ENCODE data around the gene ZEB2.

ZEB2 gene

DNA sequence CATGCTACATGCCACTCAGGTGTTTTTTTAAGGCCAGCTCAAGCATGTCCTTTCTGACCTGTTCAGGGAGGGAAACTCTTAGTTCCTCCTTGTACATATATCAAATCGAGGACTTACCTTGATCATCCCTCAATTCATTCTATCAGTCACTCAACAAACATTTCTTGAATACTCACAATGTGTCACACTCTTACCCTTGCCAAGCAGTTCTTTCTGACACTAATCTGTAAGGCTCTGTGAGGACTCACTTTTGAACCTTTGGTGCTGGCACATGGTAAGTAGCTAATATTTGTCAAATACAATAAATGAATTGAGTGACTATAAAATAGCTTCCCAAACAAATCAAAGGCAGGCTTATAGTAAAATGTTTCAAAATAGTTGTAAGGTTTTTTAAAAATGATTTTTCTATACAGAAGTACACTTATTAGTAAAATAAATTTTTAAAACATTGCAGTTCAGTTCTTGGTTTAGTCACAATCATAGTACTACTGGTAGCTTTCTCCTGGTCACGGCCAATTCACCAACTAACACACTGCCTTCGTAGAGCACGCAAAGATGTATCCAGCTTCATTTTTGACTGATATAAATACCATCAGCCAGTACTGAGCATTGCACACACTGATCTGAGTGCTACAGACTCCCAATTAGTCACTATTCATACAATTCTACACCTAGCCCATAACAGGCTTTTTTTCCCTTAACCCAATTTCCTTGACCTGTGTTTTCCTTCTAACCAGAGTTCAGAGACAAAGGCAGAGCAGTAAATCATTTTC lies 50.9 kb downstream of the ZEB2 start:
- DNase-seq: no peak

DNA sequence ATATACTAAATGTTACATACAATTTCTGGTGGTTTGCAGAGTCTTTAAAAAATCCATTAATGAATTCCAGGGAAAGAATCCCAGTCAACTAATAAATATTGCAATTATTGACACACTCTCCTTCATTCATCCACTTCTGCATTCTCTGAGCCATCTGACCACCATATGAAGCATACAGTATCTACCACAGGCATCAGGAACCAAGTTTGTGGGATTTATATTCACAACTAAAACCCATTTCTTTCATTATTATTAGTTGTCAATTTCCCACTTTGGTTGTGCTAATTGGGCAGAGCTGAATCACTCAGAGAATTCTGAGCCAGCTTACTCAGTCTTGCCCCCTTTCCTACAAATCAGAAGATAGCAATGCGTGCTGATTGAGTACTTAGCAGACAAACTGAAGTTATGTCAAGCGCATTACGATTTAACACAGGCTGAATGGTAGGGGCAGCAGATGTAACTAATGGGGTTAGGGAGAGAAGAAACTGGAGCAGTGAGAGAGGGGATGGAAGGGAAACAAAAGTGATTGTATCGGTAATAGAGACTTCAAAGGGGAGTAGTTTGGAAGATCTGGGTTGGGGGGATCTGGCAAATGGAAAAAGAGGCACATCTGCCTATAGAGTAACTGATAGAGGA lies 52.3 kb downstream of the ZEB2 start:
- no peak for DNase-seq

DNA sequence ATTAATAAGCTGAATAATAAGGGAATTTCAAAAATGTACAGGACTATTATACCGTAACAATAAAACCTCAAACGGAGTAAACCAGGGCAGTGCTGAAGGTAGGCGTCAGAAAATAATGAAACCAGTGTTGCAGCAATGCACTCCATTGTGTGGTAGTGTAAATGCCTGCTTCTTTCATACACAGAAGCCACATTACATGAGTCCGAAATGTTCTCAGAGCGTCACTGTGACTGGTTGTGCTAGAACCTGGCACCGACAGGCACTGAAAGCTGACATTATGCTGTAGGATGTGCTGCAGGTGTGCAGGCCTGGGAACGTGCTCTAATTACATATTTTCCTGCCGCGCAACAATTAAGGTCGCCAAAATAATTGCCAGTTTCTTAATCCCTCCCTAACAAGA lies 53.3 kb downstream of the ZEB2 start:
- DNase-seq: no peak

DNA sequence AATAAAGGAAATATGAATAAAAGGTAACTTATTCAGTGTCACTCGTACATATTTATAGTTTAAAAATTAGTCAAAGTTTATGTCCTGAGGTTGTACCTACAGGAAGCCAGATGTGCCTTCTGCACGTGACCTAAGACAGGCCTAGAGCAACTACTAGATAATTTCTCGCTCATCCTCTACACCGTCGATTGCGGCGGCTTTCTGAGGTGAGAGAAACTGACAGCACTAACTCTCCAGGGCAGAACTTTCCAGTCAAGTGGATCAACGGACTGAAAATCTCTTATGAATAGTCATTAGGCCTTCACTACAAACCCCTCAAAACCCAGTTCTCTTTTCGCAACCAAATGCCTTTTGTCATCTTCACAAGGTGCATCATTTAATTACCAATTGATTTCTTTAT lies 54.2 kb downstream of the ZEB2 start:
- no peak for DNase-seq

DNA sequence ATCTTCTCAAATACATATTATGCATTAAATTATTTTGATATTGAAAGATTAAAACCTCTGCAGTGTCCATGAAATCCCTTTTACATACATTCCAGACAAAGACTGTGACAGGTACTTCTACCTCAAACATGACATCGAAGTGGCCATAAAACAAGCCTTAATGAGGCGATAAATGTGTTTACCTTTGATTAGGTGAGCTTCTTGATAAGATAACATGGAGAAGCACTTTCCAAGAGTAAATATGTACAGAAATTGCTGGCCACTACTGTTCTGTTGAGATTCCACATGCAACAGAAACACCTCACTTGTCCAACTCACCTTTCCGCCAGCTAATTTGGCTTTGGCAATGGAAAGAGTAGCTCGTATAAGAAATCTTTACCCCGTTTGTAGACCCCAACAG lies 55.2 kb downstream of the ZEB2 start:
- no peak for DNase-seq

DNA sequence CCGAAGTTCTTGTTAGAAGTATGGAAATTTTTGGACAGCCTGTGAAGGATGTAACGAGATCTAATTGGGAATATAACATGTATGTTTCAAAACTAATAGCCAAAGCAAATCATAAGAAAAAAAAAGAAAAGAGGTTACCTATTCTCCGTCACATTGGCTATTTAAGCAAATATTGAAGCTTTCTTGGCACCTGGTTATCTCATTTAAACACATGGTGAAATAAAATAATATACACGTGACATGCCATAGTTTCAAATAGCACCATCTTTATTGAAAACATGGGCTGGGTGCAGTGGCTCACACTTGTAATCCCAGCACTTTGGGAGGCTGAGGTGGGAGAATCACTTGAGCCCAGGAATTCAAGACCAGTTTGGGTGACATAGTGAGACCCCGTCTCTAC lies 56.7 kb downstream of the ZEB2 start:
- DNase-seq: no peak

DNA sequence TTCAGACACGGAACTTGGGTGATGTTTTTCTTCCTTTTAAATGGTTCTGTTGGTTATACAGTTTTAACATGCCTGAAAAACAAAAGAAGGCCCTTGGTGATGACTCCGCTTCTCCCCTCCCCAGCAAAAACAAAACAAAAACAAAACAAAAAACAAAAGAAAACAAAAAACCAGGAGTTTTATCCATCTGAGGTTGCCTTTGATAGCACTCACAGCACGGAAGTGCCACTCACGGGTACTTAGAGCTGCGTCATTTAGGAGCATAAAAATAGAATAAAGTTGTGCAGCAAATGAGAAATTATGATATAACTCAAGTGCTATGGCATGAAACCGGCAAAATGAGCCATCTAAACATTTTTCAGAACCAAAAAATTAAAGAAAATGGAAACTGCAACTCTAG lies 57.7 kb downstream of the ZEB2 start:
- DNase-seq: no peak

DNA sequence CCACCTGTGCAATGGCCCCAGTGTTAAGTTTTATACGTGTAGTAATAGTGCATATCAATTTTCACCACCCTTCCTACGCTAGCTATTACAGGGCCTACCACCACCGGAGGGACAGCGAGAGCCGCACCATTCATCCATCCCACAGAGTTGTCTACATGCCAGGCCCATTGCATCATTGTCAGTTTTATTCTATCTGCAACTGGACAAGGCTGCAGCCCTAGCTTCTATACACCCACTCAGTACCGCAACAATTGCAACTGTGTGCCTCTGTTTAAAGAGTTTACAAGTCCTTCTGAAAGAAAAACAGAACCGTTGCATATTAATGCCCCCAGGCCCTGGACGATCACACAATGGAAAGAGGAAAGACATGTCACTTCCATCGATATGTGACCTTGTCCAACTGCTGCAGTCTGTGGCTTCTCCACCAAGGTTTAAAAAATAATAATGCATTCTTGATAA lies 58.6 kb downstream of the ZEB2 start:
- no peak for DNase-seq

DNA sequence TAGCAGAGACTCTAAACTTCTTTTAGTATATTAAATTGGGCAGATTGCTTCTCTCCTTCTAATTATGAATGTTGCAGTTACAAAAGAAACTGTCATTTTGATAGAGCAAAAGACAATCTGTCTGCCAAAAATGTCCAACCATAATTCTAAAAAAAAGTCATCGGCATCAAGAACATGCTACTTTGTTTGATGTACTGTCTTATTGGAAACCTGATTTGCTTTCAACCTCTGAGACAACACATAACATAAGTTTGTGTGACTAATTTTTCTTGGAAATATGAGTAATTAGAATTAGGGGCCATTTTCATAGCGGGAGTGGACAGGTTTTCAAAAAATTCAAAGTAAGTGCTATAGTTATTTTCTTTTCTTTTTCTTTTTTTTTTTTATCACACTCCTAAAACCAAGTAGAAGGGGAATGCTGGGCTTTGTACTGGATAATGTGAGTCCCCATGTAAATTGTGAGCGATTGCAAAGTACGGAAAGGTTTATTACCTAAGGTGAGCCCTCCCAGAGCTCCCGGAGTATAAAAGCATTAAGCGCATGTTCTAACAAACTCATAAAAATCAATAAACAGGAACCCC lies 59.1 kb downstream of the ZEB2 start:
- no peak for DNase-seq

DNA sequence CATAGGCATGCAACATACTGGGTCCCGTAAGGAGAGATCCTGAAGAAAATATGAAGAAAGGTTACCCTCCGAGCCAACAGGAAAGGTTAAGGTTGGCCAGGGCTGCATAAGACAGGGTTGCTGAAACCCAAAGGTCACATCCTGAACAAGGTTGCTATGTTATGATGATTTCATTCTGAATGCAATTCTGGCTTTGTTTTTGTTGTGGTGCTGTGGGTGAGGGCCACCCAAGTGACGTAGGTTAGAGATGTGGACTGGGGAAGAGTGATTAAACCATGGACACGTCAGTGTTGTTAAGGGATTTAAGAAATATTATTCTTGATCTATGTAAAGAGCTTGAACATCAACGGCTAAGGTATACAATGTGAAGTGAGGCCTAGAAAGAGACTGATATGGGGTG lies 60.0 kb downstream of the ZEB2 start:
- no peak for DNase-seq

DNA sequence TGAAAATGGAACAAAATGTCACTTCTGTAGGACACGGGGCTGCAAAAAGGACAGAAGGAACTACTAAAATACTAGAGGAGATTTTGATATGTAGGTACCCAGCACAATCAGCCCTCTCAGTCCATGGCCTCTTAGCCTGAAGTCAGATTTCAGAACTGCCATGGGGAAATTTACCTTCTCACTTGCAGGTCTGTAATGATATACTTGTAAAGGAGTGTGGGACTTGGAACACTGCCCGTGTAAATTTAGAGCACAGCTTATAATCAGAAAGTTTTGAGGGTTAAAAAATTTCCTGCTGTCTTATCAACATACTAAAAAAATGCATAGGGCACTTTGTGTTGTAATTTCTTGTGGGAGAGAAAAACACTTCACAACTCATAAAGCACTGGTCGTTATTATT lies 60.6 kb downstream of the ZEB2 start:
- DNase-seq: no peak

DNA sequence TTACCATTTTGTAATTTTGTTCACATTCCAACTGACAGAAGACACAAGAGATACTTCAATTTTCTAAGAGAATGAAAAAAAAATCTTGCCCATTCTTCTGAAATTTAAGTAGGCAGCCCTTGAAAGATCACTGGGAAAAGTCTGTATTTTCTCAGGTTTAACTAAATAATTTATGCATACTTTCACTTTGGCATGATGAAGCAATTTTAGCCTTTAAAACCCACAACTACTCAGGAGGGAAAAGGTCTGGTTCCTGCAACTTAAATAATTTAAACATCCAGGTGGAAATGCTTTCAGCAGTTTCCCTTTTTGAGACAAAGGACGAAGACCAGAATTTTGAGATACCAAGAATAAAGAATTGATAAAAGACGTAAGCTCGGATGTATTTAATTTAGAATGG lies 61.4 kb downstream of the ZEB2 start:
- no peak for DNase-seq

DNA sequence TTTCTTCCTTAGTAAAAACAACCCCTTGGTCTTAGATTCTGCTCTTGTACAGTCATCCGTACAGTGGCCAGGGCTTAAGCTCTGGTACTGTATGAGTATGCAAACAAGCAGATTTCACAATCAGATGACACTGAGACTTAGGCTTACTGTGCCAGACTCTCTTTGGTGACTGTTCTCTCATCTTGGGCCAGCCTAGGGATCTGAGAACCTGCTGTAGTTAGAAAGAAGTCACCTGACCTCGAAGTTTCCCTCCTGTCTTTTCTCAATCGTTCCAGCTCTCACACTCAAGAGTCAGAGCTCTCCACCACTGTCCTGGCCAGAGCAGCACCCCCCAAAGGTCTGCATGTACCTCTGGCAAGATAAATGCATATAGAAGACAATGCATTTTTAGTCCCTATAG lies 63.2 kb downstream of the ZEB2 start:
- peak; percentile 25 for DNase-seq

DNA sequence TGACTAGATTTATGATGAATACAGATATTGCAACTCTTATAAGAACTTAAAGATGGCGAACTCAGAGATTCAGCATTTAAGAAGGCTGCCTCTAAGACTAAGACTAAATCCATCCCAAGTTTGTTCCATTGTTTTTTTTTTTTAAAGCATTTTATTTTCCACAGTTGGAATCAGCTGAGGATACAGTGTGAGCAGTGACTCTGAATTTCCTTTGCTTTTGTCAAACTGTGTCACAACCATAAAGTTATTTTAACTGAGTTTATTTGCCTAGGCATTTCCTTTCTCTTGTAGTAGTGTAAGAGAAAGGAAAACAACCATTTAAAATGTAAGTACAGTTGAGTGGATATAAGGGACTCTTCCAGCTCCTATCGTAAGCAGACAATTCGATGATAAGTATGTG lies 63.9 kb downstream of the ZEB2 start:
- no peak for DNase-seq

DNA sequence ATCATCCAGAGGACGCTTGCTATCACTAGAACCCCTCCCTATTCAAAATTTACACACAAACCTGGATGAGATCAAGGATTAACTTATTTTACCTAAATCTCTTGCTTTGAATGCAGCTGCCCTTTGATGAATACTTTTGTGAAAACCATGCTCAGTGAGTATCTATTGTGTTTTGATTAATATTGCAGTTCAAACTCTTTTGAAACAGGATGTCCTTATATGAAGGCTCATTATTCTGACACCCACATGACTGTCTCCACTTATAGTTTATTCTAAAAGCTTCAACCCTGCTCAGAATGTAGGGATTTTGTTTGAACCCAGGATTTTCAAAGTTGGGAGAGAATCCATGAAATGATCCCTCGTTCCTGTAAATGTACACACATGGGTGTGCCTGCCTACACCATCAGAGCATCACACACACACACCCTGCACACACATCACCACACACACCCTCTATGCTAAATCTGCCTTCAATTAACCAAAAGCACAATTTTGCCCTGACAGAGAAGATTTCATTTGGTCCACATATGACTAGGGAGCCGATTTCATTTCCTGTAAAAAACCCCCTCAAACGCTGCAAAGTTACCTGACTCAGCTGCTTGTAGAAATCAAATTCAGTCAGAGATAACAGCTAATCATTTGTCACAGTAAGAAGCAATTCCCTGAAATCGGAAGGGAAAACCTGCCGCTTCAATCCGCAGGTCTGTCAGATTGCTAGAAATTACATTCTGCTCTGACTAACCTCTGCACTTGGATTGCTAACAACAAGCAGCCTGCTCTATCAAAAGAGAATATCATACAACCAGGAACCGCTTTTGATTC lies 65.2 kb downstream of the ZEB2 start:
- DNase-seq: no peak

DNA sequence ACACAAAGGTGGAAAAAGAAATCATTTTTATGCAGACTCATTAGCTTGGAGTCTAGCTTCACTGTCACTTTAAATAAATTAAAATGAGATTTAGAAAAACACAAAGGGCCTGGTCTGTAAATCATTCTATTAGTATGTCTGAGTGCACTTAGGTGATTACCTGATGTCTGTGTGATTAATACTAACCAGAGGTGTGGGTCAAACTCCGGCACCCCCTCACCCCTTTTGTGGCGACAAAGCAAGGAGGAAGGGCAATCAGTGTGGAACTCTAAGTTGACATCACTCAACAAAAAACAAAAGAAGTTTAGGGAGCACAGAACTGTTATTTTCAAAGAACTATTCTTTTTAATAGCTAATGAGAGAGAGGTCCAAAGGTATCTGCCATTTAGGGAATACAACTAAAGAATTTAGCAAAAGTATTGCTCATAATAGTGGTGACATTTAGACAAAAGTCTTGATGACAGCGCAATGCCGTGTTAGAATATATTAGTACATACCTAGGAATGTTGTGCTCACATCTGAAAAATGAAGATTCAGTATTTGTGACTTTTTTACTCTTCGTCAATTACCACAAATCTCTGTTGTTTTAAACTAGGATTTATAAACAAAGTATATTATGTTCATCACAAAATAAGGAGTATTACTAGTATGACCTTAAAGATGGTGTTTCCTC lies 66.3 kb downstream of the ZEB2 start:
- no peak for DNase-seq

DNA sequence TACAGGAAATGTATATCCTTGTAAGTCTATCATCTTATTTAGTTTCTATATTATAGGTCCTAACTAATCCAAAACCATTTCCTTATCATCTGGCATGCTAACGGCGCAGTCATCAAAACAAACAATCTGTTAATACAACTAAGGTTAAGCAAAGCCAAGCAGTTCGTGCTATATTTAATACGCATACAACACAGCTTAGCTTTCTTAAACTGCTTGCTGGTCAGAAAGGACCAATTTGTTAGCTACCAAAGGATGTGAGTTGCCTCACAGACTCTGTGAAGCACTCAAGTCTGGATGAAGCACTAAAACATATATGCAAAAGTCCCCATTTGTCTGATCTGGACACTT lies 67.0 kb downstream of the ZEB2 start:
- no peak for DNase-seq

DNA sequence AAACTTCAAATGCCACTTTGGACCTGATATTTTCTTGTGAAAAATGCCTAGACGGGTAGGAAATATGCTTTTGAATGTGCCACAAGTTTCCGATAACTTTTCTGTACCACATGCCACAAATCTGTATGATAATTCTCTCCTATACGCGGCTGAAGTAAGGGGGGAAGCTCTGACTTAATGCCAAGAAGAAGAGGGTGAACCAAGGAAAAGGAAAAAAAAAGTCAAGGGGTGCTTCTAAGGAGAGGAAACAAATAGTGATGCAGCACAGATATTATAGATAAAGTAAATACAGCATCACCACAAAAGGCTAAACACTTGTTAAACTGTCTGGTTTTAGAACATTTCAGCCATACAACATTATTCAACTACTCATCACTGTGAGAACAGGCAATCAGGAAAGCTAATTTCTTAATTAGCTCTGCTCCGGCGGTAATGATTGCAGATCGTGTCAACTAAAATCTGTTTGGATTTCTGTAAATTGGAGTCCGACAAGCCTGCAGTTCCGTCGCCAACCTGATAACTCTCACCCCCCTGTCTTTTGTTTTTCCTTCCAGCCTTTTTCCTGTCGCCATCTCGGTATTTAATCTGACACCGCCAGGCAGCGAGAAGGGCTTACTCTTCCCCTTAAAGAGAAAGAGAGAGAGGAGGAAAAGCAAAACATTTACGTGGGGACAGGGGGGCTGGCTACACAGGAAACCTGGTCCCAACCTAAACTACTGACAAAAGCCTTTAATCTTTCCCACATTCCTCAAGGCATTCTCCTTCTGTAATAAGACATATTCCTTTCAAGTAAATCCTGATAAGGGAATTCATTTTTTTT lies 67.5 kb downstream of the ZEB2 start:
- DNase-seq: no peak

DNA sequence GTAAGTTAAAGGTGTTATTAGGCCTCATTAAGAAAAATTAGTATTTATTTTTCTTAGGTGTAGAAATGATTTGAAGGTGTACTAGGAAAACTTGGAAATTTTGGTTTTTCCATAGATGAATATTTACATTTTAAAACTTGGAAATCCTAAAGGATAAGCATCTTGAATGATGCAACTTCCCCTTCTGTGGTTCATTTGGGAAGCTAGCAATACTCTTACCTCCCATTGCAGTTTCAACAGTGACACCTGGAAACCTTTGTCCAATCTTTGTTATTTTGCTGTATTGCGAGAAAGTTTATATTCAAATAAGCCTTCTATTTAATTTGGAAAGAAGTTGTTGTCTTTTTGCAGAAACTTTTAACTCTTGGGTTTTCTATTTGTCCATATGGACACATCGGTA lies 68.5 kb downstream of the ZEB2 start:
- no peak for DNase-seq

DNA sequence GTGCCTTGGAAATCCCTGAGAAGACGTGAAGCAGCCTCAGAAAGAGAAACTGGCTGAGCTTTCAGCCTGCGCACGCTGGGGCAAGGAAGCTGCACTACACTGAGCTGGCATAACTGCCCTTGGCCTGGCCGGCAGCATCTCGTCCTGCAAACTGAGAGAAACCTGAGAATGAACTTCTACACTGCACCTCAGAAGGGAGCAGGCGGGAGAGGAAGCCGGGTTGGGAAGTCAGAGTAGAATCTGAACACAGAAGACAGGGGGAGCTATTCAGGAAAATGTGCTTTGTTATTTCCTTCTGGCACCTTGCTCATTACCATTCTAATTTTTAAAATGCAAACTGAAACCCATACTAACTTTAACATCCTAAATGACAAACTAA lies 70.9 kb downstream of the ZEB2 start:
- no peak for DNase-seq

DNA sequence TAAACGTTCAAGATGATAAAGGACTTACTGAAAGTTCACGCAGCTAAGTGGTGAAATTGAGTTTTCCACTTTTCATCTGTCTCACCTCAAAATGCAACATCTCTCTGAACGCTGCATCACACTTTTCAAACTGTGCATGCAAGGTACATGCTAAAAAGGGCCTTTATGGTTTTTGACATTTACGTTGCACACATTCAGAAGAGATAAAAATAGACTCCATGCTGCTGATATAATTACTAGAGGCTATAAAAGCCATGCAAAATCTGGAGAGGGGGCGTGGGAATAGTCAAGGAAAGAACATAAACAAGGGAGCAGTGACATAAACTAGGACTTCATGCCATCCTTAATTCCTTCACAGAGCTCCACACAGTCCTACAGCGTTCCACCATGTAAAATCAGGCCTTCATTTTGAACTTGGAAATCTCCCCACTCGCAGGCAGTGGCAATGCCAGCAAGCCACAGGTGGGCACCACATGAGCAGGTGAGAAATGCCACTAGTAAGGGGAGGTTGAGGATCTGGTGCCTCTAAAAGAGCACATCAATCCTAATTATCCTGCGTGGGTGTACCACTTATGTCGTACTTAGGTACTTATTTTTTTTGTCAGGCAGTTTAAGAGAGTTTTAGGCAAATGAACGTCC lies 71.4 kb downstream of the ZEB2 start:
- DNase-seq: peak; percentile 10

DNA sequence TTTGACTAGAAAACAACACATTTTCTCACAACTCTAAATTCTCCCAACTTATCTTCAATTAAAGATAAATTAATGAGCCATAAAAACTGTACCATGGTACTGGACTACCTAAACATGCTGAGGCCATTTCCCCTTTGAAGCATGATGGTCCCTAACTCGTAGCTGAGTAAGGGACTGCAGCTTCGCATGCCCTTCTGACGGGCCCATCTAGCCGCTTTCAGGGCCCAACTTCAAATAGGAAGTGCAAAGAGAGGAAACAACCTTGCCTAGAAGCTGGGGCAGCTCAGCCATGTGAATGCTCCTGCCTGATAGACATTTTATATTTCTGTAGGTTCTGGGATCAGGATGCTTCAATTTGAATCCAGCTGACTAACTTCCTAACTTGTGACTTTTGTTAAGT lies 72.4 kb downstream of the ZEB2 start:
- DNase-seq: no peak
